ENCODE data around the gene ATP8B4.

DNA sequence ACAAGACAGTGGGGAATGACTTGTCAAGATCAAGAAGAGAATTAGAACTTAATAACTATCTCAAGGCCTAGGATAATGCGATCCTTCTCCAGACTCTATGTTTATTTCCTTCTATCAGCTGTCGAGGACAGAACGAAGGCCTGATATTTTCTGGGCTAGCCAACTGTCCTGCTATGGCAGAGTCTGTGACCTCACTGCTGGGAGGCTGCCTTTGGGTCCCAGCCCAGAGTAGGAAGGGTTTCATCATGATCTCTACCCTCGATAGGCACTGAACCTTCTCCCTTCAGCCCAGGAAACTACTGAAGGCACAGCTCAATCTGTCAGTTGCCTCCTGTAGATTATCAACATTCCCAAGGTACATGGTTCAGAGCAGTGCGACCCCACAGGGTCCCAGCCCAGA, 237.2 kb downstream of the ATP8B4 start:
- TF ChIP-seq POLR2A (IDR thresholded peaks at IDR 0.05; ENCODE audit: low read depth, low read length) (no peak), POLR2AphosphoS5 (IDR thresholded peaks at IDR 0.05; ENCODE audit: insufficient read depth, low read depth, low read length) (no peak), MYC (IDR thresholded peaks at IDR 0.05; ENCODE audit: low read depth, low read length) (no peak), MAX (IDR thresholded peaks at IDR 0.05; ENCODE audit: insufficient read depth, insufficient read length) (no peak), EZH2 (IDR thresholded peaks at IDR 0.05; ENCODE audit: borderline replicate concordance, low read depth, low read length, severe bottlenecking) (no peak)
- TF ChIP-seq, protein P1, sequence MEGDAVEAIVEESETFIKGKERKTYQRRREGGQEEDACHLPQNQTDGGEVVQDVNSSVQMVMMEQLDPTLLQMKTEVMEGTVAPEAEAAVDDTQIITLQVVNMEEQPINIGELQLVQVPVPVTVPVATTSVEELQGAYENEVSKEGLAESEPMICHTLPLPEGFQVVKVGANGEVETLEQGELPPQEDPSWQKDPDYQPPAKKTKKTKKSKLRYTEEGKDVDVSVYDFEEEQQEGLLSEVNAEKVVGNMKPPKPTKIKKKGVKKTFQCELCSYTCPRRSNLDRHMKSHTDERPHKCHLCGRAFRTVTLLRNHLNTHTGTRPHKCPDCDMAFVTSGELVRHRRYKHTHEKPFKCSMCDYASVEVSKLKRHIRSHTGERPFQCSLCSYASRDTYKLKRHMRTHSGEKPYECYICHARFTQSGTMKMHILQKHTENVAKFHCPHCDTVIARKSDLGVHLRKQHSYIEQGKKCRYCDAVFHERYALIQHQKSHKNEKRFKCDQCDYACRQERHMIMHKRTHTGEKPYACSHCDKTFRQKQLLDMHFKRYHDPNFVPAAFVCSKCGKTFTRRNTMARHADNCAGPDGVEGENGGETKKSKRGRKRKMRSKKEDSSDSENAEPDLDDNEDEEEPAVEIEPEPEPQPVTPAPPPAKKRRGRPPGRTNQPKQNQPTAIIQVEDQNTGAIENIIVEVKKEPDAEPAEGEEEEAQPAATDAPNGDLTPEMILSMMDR (IDR thresholded peaks at IDR 0.05; ENCODE audit: extremely low read depth in 1 of 2, insufficient read depth in 1 of 2, low read depth in 1 of 2, low read length in 2 of 2): no peak

Measured in endothelial cell of umbilical vein (primary cell).